GM19452 (cell line): ENCODE data around the gene ZNF263.

Experiments
- ATAC-seq: cut with Tn5 transposase; IDR thresholded peaks from one replicate; pipeline ENCODE4 v1.9.1; 2021; ENCODE audit not compliant: unreplicated experiment

The ZNF263 gene

GRCh38 chr16:3282730-3283542 is at the start of gene ZNF263:
Gene ZNF263 (plus strand): TSS chr16:3283491. CDS start chr16:3283819, 328 bp downstream.
- ATAC-seq: peak; percentile 70

- ATAC-seq: no peak
These were observed 48.8 kb upstream of the ZNF263 start for GRCh38 chr16:3234543-3234856.

- ATAC-seq: peak; percentile 92
These were observed 48.3 kb upstream of the ZNF263 start, which contains the start of gene ZNF200 for GRCh38 chr16:3234857-3235561. Gene ZNF200 (minus strand): TSS chr16:3235158. CDS start chr16:3233755, 1,403 bp downstream.

DNA sequence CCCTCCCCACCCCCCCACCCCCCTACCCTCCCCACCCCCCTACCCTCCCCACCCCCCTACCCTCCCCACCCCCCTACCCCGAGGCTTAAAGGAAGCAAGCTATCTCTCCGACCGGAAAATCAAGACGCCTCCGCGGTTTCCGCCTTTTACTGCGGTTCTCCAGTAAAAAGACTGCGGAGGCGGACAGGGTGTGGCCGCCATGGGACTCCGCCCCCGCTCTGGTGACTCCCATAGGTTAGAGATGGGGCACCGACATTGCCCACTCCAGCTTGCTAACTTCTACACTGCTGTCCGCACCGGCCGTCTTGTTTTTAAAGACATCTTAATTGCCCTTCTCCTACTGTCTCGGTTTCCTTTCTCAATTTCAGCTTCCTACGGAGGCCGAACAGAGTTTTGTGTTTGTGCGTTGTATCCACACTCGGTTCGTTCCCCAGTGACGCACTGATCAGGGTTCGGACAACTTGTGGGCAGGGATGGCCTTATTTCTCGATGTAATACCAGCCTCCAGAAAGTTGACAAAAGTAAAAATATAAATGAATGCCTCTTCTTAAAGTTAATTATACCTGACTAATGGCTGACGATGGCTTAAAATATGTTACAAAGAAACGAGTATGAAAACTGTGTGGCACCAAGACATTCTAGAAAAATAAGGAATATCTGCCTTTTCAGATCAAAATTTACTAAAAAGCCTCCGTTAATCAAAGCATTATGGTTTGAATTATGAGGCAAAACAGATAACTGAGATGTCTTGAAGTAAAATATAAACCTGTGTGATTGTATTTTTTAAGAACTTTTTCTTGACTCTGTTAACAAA is 47.2 kb upstream of the ZNF263 start:
- no peak for ATAC-seq

DNA sequence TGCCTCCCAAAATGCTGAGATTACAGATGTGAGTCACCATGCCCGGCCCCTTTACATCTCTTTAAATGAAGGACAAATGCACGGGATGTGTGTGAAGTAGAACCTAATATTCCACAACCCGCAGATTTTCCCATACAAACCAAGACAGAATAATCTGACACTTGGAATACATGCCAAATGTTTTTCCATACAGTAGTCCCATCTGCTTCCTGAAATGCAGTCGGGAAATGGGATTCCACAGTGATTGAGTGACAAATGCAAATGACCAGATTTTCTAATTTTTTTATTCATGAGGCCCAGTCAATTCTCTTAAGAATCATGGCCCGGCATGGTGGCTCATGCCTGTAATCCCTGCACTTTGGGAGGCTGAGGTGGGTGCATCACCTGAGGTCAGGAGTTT is 41.5 kb upstream of the ZNF263 start:
- no peak for ATAC-seq

GRCh38 chr16:3242709-3243108 is 40.6 kb upstream of the ZNF263 start:
- no peak for ATAC-seq

DNA sequence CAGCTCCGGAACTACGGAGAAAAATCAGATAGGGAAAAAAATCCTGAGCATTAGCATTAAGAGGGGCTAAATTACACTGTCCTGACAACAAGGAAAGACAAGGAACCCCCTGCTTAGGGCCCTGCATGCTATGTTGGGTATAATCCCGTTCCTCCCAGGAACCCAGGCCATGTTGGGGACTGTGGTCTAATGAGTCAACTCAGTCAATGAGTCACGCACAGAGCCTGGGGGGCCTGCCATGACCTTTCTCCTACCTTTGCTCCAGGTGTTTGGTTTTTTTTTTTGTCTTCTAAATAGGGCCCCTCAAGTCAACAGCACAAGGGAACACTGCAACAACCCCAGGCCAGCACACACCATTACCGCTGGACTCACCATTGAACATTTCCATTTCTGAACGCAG is 39.4 kb upstream of the ZNF263 start:
- ATAC-seq: no peak

DNA sequence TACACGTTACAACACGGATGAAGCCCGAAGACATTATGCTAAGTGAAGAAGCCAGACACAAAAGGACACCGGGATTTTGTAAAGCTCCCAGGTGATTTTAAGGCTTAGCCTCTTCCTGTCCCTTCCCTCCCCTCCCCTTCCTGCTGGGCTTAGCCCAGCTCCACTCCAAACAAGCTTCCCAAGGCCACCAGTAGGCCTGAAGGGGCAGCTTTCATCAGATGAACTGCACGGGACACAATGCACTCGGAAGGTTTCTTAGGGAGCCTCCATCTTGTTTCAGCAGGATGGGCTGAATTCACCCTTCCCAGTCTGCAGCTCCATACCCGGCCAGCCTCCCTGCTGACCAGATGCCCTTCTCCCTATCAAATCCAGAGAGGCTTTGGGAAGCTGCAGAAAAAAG is 37.3 kb upstream of the ZNF263 start:
- no peak for ATAC-seq

- no peak for ATAC-seq
These were observed 36.4 kb upstream of the ZNF263 start for GRCh38 chr16:3246876-3247275.

DNA sequence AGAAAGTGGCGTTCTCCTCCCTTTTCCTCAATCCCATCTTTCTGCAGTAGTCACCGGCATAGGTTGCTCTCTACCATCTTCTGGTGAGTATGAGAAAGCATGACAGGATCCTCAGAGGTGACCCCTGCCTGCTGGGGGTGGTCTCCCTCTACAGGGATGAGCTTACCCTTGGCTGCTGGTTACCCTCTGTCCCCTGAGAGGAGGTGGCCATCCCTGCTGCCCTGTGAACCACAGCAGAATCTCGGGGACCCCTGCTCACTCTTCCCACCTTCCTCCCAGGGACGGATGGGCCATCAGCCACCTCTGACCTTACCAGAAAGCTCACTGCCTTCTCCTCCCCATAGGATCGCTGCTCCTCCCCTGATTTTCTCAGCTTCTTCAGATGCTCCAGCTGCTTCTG is 34.7 kb upstream of the ZNF263 start:
- no peak for ATAC-seq

DNA sequence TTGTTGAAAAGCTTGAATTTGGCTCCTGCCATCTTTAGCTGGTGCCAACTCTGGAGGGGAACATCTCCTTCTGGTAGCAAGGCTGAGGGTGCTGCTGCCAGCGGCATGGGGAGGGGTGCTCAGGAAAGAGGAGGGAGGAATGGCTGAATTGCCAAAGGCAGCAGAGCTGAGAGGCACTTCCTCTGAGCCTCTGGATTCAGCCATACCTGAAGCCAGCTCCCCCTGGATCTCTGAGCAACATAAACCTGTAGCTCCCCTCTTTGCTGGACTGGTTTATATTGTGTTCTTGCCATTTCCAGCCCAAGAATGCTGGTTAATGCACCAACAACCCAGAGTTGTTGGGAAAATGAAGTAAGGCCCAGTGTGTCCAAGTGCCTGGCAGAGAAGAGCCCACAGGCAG is 34.3 kb upstream of the ZNF263 start:
- no peak for ATAC-seq

DNA sequence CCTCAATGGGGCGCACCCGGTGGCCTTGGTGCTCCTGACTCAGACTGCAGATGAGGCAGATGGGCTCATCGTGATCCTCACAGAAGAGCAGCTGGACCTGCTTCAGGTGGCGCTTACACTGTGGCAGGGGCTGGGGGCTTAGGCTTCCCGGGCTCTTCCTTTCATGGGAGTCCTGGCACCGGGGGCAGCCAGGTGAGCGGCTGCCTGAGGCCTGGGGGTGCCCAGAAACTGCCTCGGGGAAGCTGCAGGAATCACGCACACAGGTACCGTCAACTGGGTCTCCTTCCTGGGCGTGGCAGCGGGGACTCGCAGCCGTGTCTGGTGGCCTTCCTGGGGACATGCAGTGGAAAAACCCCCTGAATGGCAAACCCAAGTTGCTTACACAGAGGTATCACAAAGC is 33.8 kb upstream of the ZNF263 start:
- no peak for ATAC-seq

- no peak for ATAC-seq
These were observed 30.3 kb upstream of the ZNF263 start for GRCh38 chr16:3252967-3253366.

DNA sequence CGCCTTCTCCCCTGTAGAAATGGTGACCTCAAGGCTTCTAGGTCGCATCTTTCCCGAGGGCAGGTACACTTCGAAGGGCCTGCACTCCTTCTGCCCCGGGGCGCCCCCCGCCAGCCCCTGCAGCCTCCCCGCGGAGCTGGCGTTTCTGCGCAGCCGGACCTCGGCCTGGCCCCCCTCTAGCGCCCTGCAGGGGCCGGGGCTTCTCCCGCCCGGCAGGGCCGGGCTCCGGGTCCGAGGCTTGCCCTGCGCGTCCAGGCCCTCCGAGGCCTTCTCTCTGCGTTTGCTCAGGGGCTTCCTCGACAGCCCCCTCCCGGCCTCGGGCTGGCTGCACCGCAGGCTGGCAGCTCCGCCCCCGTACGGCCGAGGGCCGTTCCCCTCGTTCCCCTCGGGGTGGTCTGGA is 29.0 kb upstream of the ZNF263 start:
- ATAC-seq: no peak

DNA sequence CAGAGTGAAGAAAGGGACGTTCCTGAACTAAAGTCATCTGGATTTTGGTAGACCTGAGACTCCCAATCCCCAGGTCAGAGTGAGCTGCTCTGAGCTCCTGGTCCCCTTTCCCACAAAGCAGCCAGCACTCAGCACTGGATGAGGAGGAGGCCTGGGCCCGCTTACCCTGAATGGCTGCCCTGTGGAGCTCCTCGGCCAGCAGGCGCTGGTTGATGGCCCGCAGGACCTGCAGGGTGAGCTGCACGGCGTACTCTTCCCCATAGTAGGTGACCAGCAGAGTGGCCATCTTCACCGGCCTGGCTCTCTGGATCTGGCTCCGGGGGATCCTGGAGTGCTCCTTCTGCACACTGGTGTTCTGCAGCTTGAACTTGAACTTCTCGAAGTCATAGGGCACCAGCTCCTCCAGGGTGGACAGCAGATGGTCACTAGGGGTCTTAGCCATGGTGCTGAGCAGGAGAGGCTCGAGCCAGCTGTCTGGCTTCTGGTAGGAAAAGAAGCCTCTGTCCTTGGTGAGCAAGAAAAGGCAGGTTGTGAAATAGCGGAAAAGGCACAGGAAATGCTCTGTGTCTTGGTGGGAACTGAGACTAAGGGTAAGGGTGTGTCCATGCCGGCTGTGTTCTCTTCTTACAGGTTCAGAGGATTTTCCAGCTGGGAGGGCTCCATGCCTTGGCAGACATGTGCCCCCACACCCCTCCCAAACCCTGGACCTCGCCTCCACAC is 27.0 kb upstream of the ZNF263 start, which contains the start of gene MEFV:
Gene MEFV, minus strand, starts transcription at position 488 of the 720 bp plus-strand sequence. Its CDS starts 46 bp downstream, at position 442.
- no peak for ATAC-seq

GRCh38 chr16:3256866-3257465 is 26.3 kb upstream of the ZNF263 start:
- ATAC-seq: no peak

- ATAC-seq: no peak
These were observed 23.5 kb upstream of the ZNF263 start for GRCh38 chr16:3259836-3260235.

DNA sequence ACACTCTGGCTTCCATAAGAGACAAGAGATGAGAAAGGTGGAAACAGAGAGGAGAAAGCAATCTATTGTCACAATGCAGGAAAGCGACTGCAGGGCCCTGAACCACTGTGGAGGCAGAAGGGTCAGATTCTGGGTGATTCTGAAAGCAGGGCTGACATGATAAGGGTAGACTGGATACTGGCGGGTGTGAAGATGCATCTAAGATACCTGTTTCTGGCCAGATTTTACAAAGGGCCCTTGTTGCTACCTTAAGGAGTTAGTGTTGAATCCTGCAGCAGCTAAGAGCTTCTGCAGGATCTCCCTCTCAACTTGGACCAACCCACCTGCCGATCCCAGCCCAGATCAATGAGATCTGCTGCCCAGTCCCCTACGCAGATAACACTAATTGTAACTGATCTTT is 20.8 kb upstream of the ZNF263 start:
- ATAC-seq: no peak

- ATAC-seq: peak; percentile 85
These were observed 18.9 kb upstream of the ZNF263 start for GRCh38 chr16:3264137-3265036.
